GM19193 (cell line): Measurements from ENCODE around the gene SLCO3A1.

Experiments
- POLR2A ChIP-seq: IDR thresholded peaks from 4 replicates; pipeline ENCODE4 v1.6.1; 2011; ENCODE audit not compliant: insufficient read depth, insufficient read length; ENCODE audit errors: extremely low read depth

The SLCO3A1 gene

DNA sequence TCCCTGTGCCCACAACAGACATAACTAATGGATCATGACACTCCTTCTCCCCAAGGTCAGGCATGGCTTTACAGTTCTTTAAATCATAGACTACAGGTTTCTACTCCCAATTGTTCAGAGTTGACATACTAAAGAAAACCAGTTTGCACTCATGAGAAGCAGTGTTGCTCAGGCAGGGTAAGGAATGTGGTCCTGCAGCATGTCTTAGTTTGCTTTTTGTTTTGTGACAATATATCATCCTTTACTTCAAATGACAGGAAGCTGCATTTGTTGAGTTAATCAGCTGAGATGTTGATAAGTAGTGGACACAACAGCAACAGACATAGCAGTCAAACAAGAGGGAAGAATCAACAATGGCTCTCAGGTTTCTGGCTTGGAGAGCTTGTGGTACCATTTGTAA is 267.5 kb downstream of the SLCO3A1 start:
- TF ChIP-seq POLR2A = no peak

DNA sequence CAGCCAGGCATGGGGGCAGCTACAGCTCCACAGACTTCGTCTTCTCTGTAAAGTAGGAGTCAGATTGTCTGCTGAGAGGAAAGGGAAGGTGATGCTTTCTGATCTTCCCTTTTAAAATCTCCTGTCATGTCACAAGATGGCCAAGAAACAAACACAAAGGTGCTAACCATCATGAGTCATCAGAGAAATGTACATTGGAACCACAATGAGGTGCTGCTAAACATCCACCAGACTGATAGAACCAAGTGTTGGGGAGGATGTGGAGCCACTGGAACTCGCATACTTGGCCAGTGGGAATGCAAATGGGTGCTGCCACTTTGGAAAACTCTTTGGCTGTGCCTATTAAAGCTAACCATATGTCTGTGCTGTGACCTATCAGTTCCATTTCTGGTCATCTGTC is 268.8 kb downstream of the SLCO3A1 start:
- no peak for TF ChIP-seq POLR2A

DNA sequence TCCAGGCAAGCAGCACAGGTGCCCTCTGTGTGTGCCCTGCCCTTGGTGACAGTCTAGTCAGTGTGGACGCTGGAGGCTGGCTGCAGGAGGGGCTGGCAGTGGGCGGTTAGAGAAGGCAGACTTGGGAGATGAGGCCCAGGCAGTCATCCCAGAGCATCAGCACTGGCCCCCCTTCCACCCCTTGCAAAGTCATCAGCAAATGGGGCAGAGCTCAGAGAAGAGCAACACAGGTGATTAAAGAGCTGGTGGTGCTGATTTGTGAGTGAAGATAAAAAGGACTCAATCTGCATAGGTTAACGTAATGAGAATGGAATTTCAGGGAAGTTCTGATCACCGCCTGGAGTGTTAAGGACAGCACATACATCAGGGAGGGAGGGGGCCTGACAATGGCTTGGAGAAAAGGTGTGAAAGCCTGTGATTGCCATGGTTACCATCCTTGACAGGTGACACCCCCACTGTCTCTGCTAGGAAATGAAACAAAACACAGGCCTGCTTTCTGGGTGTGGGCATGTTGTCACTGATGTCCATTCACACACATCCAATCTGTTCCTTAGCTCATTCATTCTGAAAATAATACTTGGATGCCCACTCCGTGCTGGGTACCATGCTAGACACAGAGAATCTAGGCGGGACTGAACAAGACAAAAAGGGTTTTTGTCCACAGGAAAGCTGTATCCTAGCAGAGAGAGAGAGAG is 270.6 kb downstream of the SLCO3A1 start:
- no peak for TF ChIP-seq POLR2A

DNA sequence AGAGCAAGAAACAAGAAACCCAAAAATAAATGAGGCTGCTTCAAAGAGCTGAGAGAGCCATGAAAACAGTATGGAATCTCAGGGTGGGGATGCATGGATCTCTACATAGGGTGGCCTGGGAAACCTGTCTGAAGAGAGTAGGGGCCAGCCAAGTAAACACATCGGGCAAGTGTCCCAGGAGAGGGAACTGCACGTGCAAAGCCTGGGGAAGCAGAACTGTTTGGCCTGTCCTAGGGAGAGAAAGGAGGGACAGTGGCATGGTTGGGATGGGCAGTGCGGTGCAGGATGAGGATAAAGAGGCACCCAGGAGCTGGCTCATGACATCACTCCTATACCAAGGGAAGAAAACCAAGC is 271.1 kb downstream of the SLCO3A1 start:
- no peak for TF ChIP-seq POLR2A

DNA sequence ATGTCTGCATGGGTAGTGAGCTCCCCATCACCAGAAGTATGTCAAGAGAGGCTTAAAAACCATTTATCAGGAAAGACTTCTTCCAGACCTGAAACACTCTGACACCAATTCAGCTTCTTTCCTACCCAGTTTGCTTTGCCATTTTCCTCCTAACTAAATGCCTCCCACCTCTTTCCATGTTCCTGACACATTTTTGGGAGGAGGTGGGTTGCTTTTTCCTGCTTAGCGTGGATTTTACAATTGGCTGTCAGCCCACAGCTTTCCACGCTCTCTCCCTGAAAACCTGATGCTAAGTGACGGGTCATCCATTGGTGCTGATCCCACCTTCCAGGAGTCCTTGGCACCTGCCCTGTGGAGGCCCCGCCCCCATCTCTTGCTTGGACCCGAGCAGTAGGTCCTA is 275.3 kb downstream of the SLCO3A1 start:
- no peak for TF ChIP-seq POLR2A

DNA sequence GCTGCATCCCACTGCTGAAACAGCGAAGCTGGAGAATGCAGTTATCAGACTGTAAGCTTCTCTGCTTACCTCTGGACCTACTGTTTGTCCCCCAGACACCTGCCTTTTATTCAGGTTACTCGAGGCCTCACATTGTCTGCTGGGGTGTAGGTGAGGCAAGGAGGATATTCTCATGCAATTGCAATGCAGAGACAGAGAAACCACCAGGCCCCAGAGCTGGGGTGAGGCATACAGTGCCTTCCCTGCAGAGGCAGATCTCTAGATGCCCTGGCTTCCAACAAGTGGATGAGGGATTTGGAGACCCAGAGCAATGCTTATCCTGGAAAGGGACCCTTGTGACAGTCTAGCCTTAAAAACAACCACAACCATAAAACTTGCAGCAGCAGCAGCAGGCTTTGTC is 276.7 kb downstream of the SLCO3A1 start:
- TF ChIP-seq POLR2A = no peak

DNA sequence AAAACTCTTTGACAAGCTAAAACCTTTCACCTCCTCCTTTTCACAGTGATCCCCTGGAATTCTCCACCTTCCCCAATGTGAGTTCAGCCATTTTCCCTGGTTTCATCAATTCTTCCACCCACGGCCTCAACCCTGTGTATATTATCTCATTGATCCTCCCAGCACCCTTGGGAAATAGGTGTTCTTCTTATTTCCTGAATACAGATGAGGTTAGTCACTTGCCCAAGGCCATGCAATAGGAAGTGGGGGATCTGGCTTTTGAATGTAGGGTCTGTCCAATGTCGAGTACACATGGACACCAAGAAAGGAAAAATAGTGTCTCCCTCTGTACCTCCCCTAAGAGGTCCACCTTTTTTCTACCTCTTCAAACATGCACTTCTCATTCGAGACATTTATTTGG is 277.4 kb downstream of the SLCO3A1 start:
- TF ChIP-seq POLR2A = no peak

DNA sequence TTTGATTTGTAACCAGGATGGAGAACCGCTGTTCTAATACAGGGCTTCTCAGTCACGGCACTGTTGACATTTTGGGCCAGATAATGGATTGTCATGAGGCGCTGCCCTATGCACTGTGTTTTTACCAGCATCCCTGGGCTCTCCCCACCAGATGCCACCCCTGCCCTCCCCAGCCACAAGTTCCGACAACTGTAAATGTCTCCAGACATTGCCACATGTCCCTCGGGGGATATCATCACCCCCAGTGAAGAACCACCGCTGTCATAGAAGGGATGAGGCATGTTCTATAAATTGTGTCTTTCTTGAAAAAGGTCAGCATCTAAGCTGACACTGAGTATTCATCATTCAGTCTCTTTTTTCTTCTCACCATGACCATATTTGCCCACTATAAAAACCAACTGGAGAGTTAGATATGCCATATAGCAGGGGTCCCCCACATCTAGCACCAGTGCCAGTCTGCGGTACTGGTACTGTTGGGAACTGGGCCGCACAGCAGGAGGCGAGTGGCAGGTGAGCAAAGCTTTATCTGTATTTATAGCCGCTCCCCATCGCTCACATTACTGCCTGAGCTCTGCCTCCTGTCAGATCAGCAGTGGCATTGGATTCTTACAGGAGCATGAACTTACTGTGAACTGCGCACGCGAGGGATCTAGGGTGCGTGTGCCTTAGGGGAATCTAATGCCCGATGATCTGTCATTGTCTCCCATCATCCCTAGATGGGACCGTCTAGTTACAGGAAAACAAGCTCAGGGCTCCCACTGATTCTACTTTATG is 279.7 kb downstream of the SLCO3A1 start:
- TF ChIP-seq POLR2A = no peak

DNA sequence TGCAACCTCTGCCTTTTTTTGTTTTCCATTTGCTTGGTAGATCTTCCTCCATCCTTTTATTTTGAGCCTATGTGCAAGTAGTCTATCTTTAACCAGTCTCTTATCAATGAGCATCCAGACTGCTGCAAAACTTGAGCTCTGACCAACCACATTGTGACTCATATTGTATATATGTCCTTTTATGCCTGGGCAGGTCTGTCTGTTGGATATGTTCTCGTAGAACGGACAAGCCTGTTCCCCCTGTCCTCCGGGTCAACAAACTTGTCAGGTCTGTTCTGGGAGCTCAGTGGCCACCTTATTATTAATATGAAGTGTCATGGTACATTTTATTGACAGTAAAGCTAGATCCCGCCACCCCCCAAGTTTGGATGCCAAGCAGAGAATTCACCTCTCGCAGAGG is 287.3 kb downstream of the SLCO3A1 start:
- no peak for TF ChIP-seq POLR2A

DNA sequence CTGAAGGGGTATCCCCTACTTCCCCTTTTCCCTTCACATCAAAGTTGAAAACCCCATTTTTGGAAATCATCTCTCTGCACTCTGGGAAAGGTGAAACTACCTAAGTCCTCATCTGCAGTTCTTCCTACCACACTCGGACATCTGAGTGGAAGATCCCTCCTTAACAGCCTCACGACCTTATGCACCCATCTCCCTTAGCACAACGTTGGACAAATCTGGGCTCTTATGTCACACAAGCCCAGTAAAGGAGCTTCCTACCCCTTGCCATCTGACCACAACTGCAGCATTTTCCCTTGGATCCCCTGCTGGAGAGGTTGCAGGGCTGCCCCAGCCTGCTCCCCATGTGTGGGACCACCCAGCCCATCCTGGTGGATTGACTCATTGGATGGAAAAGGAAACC is 288.1 kb downstream of the SLCO3A1 start:
- TF ChIP-seq POLR2A = no peak

DNA sequence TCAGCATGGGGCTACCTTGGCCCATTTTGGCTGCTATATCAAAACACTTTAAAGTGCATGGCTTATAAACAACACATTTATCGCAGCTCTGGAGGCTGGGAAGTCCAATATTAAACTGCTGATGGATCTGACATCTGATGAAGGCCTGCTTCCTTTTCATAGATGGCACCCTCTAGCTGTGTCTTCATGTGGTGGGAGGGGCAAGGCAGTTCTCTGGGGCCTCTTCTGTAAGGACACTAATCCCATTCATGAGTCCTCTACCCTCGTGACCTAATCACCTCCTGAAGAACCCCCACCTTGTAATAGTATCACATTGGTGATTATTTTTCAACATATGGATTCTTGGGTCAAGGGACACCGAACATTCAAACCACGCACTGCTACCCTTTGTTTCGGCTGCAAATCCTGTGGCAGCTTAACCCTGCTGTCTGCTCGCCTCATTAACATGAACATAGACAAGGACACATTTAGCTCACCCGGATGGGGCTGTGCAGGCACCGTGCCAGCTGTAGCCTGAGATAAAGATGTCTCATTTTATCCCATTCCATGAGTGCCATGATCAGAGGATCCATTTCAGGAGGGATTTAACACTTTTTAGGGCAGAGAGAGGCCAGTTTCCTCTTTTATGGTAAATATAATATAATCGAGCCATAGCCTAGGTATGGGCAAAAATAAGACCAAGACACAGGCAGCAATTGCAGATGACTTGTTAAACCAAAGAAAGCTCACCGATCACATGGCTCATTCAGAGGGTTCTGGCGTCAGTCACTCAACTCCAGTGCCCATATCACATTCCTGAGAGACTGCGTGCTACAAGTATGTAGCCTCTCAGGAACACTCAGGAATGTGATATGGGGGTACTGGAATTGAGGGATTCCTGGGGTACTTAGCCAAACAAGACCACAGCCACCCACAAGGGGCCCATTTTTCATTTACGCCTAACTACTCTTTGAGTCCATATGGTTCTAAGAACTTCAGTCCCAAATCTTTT is 289.0 kb downstream of the SLCO3A1 start:
- TF ChIP-seq POLR2A = no peak

DNA sequence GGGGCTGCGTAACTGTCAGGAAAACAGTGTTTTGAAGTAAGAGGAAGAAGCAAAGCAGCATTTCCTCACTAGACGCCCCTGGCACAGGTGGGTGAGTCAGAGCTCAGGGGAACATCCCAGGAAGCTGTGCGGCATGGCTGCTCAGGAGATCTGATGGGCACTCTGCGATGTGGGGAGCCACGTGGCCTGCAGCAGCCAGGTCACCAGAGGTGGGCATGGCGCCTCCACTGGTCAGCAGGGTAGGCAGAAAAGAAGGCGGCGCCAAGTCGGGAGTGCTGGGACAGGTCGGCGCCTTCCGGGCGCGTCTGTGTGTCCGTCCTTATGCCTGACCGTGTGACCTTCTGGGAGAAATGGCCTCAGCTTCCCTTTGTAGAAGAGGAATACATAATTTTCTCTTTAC is 290.3 kb downstream of the SLCO3A1 start:
- no peak for TF ChIP-seq POLR2A

DNA sequence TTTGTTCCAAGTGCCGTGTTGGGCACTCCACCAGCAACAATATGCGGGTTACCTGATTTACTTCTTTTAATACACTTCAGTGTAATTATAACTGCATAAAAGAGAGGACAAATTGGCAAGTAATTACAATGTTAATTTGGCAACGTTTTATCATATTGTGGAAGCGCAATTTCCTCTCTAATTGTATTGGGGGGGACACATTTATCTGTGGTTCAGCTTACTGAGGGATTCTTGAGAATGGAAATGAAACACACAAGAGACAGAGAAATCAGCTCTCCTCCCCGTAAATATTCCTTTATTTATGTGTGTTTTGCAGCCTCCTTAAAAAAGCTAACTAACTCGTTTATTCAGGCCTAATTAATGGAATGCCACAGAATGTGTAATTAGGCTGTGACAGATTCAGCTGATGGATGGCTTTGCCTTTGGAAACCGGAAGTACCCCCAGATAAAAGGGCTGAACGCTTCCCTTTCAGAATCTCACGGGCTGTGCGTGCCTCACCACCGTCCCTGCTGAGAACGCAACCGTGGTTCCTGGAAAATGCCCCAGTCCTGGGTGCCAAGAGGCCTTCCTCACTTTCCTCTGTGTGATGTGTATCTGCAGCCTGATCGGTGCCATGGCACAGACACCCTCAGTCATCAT is 293.1 kb downstream of the SLCO3A1 start:
- no peak for TF ChIP-seq POLR2A

DNA sequence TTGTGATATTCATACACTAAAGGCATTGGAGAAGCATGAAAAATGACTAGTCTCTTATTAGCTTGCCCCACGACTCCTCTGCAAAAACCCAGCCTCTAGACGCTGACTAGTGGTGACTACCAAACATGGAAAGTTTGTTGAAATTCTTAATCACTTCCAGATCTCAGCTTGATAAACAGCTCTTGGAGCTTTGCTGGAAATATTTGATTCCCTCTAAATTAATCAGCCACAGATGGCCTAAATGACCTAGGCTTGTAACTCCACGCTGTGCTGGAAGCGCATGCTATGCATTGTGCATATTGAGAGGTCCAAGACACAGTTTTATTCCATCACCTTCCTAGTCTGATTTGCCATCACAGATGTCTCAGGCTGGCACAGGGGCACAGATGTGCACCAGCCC is 295.5 kb downstream of the SLCO3A1 start:
- no peak for TF ChIP-seq POLR2A

DNA sequence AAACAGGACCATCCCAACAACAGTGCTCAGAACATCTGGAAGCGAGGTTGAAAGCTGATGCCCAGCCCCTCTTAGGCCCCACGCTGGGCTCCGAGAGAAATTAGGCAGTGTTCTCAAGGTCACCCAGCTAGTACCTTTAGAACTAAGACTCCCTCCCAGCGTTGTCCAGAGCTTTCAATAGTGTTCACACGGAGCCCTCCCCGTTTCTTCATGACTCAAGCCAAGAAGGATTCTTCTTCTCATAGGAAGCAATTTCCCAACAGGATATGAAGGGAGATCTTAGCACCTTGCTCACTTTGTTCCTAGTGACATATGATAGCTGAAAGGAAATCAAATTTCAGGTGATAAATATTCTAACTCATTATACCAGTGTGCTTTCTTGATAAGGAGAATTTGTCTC is 296.0 kb downstream of the SLCO3A1 start:
- TF ChIP-seq POLR2A = no peak
